GM19395 (cell line): ENCODE results near the gene DNAAF2.
"Not testable (repeated sequence)": the region's sequence is repeated elsewhere in the genome, so short reads cannot be mapped to it uniquely, and the experiment has no call there.

ENCODE experiments used
- ATAC-seq: cut with Tn5 transposase; IDR thresholded peaks from one replicate; pipeline ENCODE4 v1.9.1; 2021; ENCODE audit warnings: mild to moderate bottlenecking, moderate library complexity; ENCODE audit not compliant: unreplicated experiment

The DNAAF2 gene

DNA sequence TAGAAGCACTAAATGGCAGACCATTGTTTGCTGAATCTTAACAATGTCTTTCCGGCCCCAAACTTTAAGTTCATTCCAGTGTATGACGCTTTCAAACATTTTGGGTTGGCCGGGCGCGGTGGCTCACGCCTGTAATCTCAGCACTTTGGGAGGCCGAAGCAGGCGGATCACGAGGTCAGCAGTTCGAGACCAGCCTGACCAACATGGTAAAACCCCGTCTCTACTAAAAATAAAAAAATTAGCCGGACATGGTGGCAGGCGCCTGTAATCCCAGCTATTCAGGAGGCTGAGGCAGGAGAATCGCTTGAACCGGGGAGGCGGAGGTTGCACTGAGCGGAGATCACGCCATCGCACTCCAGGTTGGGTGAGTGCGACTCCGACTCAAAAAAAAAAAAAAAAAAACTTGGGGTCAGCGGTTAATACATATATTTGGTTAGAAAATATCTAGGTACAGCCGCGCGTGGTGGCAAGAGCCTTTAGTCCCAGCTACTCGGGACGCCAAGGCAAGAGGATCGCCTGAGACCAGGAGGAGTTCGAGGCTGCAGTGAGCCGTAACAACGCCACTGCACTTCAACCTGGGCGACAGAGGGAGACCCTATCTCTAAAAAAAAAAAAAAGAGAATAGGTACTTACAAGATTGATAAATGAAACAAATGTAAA lies 49.9 kb downstream of the DNAAF2 start:
- ATAC-seq: not testable (repeated sequence)

GRCh38 chr14:49584058-49584457 lies 51.0 kb downstream of the DNAAF2 start:
- ATAC-seq: no peak

GRCh38 chr14:49583629-49584028 lies 51.4 kb downstream of the DNAAF2 start:
- no peak for ATAC-seq

GRCh38 chr14:49582113-49582977 lies 52.7 kb downstream of the DNAAF2 start:
- no peak for ATAC-seq

GRCh38 chr14:49581209-49582112 lies 53.6 kb downstream of the DNAAF2 start:
- no peak for ATAC-seq

DNA sequence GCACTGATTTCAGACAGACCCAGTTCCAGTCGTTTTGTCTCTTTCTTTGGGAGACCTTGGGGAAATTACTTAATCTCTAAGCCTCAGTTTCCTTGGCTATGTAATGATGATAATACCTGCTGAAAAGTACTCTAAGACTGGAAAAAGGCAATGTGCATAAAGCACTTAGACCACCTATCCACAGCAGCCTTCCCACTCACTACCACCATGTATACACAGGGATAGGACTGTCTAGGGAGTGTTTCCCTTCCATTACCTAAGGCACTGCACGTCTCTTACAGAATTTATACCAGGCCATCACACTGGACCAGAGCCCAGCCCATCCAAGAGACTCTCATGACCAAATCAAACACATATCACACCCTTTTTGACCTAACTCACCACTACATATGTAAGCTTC lies 55.2 kb downstream of the DNAAF2 start:
- no peak for ATAC-seq

DNA sequence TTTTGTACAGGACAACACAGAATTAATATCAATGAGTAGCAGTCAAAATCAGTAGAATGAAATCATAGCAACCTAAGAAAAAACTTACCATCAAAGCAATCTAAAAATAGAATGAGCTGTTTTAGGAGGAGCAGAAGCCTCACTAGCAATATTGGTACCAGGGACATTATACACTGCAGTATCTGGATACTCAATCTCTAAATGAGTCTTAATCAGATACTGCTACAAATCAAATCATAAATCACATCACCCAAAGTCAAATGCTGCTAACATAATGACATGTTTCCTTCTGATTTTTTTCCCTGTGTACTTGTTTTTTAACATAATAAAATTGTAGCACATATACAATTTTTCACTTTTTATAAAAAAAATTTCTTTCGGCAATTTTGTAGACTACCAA lies 56.9 kb downstream of the DNAAF2 start:
- no peak for ATAC-seq
